NCI-H2196 treated with DMSO at 0.1 percent for 48 hours (cell line): Measurements from ENCODE around the gene CLCNKA.
"Not testable (repeated sequence)": the region's sequence is repeated elsewhere in the genome, so short reads cannot be mapped to it uniquely, and the experiment has no call there.

Experiments used
- DNase-seq: peaks from one replicate; lab custom pipeline; 2025; ENCODE audit not compliant: unreplicated experiment; lab: John Stamatoyannopoulos, UW

CLCNKA gene

DNA sequence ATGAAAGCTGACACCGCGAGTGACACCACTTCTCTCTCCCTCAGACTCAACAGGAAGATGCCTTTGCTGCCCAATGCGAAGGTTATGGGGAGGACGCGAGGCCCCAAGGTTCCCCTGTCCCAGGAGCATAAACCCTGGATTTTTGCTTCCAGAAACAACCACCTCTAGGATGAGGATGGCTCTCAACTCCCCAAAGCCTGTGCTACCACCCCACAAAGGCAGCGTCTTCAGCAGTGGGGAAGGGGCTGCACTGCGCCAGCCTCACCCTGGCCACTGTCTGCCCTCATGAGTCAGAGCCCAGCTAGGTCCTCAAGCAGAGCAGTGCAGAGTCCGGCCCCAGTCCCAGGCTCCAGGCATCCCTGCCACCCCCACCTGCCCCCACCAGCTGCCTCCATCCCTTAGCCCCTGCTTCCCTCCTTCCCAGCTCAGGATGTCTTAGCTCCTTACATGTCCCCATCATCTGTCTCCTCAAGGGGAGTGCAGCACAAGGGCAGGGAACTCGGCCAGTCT is 24.7 kb upstream of the CLCNKA start:
- no peak for DNase-seq

DNA sequence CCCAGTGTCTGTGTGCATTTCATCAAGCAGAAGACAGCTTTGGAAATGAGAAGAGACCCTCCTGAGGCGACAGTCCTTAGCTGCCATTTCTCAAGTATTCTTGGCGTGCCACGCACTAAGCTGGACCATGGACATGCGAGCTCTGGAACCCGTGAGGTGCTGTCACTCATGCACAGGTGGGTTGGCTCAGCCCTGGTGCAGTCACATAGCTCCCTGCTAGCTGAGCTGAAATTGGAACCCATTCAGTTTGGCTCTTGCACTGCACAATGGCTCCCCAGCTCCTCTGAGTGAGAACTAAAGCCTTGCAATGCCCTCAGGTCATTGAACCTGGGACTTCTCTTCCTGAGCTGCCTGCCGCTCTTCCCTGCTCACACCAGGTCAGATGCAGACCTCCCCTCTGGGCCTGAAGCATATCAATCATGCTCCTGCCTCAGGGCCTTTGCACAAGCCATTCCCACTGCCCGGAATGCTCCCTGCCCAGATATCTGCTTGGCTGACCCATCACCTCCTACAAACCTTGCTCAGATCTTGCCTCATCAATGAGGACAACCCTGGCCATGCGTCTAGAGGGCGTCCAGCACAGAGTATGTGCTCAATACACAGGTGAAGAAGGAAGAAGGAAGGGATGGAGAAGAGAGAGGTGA is 24.1 kb upstream of the CLCNKA start:
- no peak for DNase-seq

DNA sequence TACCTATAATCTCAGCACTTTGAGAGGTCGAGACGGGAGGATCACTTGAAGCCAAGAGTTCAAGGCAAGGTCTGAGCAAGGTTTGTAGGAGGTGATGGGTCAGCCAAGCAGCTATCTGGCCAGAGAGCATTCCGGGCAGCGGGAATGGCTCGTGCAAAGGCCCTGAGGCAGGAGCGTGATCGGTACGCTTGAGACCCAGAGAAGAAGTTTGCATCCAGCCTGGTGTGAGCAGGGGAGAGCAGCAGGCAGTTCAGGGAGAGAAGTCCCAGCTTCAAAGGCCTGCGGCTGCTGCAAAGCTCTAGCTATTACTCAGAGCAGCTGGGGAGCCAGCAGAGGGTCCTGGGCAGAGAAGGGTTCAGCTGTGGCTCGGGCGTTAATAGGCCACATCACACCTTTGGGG is 22.9 kb upstream of the CLCNKA start:
- no peak for DNase-seq

DNA sequence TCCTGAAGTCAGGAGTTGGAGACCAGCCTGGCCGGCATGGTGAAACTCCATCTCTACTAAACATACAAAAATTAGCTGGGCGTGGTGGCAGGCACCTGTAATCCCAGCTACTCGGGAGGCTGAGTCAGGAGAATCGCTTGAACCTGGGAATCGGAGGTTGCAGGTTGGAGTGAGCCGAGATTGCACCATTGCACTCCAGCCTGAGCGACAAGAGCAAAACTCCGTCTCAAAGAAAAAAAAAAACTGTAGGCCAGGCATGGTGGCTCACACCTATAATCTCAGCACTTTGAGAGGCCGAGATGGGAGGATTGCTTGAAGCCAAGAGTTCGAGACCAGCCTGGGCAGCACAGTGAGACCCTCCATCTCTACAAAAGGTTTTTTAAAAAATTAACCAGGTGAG is 20.6 kb upstream of the CLCNKA start:
- DNase-seq: not testable (repeated sequence)

DNA sequence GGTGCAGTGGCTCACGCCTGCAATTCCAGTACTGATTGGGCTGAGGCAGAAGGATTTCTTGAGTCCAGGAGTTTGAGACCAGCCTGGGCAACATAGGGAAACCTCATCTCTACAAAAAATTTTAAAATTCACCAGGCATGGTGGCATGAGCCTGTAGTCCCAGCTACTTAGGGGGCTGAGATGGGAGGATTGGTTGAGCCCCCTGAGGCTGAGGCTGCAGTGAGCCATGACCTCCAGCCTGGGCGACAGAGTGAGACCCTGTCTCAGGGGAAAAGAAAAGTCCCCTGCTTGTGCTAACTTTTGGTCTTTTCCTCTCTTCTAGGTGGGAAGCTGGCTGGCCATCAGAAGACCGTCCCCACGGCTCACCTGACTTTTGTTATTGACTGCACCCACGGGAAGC is 16.2 kb upstream of the CLCNKA start:
- DNase-seq: no peak

DNA sequence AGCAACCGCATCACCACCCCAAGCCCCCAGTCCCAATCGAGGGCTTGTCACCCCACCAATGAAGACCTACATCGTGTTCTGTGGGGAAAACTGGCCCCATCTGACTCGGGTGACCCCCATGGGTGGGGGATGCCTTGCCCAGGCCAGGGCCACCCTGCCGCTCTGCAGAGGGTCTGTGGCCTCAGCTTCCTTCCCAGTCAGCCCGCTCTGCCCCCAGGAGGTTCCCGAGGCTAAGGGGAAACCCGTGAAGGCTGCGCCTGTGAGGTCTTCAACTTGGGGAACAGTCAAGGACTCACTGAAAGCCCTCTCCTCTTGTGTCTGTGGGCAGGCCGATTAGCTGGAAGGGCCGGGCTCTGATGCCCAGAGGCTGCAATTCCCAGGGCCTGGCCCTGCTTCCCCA is 15.8 kb upstream of the CLCNKA start:
- DNase-seq: no peak

DNA sequence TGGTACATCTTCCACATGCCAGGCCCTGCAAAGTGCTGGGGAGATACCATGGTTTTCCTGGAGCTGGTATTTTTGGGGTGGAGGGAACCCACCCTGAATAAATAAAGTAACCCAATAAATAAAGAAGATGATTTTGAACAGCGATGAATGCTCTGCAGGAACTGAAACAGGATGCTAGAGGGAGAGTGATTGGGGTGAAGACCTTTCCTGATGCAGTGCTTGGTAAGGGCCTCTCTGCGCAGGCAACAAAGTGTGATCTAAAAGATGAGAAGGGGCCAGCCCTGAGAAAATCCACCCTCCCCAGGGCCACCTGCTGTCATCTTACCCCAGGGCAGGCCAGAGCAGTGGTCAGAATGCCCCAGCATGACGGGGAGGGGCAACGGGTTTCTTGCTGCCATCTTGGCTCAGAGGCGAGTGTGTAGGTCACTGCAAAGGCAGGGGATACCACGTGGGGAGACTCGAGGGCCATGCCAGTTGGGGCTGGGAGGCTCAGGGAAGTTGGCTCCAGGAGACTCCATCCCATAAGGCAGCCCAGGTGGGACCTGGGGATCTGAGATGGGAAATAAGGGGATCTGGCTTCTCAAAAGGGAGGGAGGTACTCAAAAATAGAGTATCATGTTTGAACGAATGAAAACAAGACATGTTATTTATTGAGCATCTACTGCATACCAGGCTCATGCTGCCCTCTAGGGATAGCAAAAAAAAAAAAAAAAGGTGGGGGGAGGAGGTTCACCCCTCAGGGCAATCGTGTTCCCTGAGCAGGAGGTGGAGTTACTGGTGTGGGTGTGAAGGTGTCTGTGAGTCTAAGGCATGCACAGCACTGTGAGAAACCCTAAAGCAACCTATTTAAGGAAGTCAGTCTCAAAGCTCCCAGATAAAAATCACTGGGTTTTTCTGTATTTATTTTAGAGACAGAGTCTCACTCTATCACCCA is 15.0 kb upstream of the CLCNKA start:
- DNase-seq: no peak

DNA sequence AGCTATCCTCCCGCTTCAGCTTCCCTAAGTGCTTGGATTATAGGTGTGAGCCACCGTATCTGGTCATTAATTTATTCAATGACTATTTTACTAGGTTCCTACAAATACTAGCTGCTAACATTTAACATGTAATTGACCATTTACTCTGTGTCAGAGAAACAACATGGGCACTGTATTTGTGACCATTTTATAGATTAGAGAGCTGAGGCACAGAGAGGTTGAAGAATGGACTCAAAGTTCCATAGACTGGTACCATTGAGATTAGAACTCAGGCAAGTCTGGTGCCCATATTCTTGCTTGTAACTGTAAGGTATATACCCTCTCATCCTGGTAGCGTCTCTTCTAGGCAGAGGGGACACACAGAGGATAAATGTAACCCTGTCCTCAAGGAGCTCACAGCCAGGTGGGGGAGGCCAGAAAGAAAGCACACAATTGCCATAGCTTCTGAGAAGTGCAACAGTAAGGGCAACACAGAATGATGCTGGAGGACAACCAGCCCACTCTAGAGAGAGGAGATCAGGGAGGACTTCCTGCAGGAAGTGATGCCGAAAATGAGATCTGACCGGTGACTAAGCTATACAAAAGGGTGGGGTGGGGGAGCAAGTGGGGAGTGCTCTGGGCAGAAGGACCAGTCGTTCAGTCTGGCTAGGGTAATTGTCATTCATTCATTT is 14.0 kb upstream of the CLCNKA start:
- no peak for DNase-seq

DNA sequence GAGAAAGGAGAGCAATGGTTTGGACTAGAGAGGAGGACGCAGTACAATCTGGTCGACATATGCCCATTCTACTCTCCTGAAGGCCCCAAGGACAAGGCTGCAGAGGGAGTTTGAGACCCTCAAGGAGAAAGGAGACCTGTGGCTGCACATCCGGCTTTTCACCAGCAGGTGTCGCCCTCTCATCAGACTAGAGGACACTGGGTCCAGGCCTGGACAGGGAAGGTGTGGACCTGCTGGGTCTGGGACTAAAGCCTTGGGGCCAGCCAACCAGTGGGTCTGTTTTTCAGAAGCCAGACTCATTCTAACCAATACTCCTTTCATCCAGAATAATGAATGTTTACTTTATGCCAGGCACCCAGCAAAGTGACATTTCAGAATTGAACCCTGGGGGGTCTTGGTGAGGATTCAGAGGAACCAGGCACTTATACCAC is 12.8 kb upstream of the CLCNKA start:
- peak; percentile 57 for DNase-seq

DNA sequence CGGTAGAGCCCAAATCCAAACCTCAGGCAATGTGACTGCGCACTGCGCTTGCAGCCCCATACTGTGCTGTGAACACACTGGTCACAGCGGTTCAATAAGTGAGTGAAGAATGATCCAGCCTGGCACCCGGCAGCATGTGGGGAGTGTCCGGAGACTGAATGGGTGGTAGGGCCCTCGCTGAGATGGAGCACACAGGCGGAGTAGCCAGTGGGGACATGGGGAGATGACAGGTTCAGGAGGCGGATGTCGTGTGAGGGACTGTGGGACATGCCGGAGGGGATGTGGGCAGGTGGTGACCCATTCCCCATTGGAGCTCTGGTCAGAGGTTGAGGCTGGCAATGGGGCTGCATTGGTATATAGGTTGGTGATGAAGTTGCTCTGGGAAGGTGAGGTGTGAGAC is 12.2 kb upstream of the CLCNKA start:
- DNase-seq: no peak

DNA sequence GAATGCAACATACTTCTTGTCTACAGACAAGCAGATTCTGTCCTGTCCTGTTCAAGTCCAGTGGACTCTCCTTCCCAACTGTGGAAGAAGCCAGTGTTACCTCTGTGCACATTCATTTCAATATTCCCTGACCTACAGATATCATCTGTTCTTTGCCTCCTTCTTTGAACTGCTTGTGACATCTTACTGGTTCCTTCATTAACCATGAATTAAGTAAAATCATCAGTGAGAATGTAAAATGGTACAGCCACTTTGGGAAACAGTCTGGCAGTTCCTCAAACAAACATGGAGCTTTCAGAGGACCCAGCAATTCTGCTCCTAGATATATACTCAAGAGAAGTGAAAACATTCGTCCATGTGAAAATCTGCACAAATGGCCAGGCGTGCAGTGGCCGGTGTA is 11.0 kb upstream of the CLCNKA start:
- no peak for DNase-seq

DNA sequence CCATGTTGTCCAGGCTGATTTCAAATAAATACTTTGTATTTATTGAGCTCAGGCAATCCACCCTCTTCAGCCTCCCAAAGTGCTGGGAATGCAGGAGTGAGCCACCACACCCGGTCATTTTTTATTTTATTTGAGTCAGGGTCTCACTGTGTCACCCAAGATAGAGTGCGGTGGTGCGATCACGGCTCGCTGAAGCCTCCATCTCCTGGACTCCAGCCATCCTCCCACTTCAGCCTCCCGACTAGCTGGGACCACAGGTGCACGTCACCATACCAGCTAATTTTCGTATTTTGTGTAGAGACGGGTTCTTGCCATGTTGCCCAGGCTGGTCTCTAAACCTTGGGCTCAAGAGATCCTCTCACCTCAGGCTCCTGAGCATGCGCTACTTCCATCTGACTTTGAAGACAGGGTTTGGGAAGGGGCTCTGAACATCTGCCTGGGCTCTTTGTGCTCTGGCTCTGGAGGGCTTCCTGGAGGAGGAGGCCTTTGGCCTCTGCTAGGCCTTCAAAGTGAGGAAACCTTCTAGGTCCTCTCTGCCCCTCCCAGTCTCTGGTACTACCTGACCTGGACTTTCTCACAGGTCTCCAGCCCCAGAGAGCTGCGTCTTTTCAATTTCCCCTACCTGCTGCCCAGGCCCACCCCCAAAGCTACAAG is 9.8 kb upstream of the CLCNKA start:
- DNase-seq: no peak

DNA sequence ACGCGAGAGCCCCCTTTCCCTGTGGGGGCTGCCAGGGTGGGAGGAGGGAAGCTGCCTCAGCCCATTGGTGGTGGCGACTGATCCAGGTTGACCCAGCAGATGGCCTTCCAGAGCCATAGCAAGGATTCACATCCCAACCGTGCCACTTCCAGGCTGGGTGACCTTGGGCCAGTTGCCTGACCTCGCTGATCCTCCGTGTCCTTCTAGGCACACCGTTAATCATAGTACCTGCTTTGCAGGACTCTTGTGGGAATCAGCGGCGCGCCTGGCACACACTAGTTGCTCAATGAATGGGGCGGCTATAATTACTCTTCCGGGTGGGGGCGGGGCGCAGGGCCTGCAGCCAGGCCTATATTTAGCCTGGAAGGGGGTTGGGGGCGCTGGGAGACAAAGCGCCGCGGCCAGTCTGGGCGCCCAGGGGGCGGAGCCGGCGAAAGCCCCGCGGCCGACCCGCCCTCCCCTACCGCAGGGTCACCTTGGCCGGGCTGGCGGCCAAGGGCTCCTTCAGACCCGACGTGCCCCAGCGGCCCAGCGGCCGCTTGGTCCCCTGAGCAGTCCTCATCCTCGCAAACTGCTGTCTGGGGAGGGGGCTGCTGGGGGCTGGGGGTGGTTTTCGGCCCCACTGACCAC is 9.1 kb upstream of the CLCNKA start:
- DNase-seq: peak; percentile 65

DNA sequence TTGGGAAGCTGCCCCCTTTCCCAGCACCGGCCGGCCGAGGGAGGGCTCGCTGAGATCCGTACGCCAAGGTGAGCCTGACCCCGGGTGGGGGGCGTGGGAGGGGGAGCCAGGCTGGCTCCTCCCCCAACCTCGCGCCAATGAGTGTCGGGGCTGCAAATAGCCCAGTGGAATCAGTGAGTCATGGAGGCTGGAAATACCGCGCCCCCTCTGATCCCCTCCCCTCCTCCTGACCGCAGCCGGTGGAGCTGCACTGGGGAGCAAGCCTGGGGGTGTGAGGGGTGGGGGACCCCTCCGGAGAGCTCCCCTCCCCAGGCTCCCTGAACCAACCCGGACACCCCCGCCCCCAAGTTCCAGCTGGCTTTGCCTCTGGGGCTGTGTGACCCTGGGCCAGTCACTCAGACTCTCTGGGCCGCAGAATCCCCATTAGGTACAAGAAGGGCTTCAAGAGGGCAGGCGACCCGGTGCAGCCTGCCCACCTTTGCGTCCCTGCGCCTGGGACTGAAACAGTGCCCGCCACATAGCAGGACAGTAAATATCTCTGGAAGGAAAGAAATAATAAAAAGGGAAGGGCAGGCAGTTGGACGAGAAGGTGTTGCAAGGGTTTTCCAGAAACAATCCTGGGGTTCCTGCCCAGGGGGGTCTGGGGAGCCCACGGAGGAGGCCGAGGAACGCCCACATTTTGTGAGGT is 8.5 kb upstream of the CLCNKA start:
- DNase-seq: no peak

DNA sequence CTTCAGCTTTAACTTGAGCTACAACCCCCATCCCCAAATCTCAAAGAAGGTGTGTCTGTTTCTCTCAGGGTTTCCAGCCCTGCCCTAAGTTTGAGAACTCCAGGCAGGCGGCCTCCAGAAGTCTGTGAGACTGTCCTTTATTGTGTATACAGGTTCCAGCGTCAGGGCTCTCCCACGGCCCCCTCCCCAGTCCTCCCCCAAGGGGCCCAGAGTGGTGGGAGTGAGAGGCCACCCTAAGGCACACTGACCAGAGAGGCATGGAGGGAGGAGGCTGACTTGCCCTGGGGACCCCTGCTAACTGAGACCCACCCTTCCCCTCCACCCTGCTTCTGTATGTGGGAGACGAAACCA is 8.0 kb upstream of the CLCNKA start:
- no peak for DNase-seq

DNA sequence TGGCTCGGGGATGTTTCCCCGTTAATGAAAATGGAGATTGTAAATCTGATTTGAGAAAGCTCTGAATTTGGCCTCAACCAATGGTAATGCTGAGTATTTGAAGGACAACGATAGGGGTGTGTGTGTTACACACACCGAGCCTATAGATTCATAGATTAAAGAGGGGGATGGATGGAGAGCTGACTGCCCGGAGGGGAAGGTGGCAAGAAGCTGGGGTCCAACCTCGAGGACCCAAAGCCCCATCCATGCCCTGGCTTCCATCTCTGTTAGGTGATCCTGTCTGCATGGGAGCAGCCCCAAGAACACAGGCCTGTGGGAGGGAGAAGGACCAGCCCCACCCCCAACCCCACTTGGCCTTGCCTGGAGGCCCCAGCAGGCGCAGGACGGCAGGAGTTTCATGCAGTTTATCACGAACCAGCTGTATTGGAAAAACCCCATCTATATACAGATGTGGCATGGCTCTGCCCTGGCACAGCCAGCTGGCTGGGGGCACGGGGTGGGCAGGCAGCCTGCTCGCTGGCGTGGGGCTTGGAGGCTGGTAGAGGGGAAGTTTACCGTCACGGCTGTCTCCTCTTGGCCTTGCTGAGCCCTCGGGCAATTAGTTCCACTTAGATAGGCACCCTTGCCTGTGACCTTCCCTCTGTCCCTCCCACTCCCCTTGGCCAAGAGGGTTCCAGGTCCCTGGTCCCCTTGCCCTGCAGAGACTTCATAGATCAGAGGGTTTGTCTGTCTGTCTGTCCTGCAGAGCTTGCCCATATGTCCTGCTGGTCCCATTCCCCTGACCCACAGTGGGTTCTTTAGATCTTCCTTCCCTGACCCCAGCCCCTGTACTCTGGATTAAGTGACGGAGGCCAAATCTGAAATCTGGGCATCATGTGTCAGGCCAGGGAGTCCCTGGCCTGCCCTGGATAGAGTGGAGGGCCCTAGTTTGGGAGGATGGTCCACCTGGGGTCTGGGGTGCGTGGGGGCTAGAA is 7.0 kb upstream of the CLCNKA start:
- no peak for DNase-seq

DNA sequence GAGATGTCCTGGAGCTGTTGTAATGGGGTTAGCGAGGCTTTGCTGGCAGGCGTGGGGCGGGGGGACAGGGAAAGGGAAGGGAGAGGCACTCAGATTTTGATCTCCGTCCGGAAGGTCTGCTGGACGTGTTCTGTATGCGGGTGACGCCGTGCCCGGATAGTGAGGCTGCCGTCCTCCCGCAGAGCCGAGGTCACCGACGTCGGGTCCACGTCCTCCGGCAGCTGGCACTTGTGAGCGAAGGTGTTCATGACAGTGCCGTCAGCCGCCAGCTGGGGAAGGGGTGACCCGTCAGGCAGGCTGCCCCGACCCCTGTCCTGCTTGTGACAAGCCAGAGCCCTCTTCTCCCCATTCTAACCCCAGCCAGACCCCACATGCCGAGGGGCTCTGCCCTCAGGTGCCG is 6.3 kb upstream of the CLCNKA start:
- no peak for DNase-seq

DNA sequence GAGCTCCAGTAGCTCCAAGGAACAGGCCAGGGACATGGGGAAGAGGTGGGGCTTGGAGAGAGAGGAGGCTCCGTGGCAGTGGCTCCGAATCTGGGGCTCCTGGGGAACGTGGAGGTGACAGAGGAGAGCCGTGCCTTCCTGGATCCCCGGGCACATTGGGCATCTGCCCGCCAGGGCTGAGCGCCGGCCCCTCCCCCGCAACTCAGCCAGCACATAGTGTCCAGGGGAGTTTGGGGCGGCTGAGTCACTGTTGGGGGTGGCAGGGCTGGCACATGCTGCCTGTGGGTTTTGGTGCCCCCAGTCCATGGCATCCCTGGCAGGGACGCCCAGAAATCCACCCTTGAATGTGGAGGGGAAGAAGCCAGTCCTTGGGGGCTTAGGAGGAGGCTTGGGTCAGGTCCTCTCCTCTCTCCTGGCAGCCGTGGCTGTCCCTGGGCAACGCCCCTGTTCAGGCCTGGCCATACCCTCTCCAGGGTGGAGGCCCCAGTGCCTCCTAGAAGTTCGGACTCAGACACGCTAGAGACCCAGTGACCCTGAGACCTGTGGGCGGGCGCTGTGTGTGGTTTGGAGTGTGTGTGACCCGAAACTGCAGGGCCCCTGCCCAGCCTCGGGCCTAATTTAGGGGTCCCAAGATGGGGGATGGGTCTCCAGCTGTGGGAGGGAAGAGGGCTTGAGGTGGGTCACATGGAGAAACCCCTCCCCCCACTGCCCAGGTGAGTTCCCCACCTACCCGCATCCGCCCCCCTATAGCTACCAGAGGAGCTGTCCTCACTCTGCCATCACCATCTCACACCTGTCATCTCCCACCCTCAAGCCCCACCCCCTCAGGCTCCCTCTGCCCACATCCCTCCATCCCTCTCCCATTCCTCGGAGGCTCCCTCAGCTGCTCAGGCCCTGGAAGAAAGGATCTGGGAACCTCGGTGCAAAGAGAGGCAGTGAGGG is 5.6 kb upstream of the CLCNKA start:
- DNase-seq: no peak
